DMS79 (cell line): Measurements from ENCODE around the gene SCAF4.
A peak's percentile ranks its signal among the peaks of the same experiment; 100 is the strongest.

Source experiments
- DNase-seq: peaks from one replicate; lab custom pipeline; 2025; lab: John Stamatoyannopoulos, UW

The SCAF4 gene

GRCh38 chr21:31713973-31714740 is 17.8 kb downstream of the SCAF4 start:
- no peak for DNase-seq

- DNase-seq = no peak
Observed at GRCh38 chr21:31713115-31713514, 18.8 kb downstream of the SCAF4 start.

GRCh38 chr21:31711745-31712285 is 20.1 kb downstream of the SCAF4 start:
- no peak for DNase-seq

- DNase-seq = no peak
Observed at GRCh38 chr21:31711326-31711725, 20.6 kb downstream of the SCAF4 start.

- DNase-seq = no peak
Observed at GRCh38 chr21:31710586-31710985, 21.3 kb downstream of the SCAF4 start.

- DNase-seq = peak; percentile 42
Observed at GRCh38 chr21:31708541-31708940, 23.4 kb downstream of the SCAF4 start.

GRCh38 chr21:31707499-31707898 is 24.4 kb downstream of the SCAF4 start:
- no peak for DNase-seq

- no peak for DNase-seq
Observed at GRCh38 chr21:31706562-31706961, 25.4 kb downstream of the SCAF4 start.

GRCh38 chr21:31700040-31700439 is 31.9 kb downstream of the SCAF4 start:
- DNase-seq = no peak

- DNase-seq = no peak
Observed at GRCh38 chr21:31698461-31698860, 33.5 kb downstream of the SCAF4 start.

- no peak for DNase-seq
Observed at GRCh38 chr21:31696424-31696823, 35.5 kb downstream of the SCAF4 start.

- no peak for DNase-seq
Observed at GRCh38 chr21:31693222-31693621, 38.7 kb downstream of the SCAF4 start.

GRCh38 chr21:31688603-31689368 is 43.1 kb downstream of the SCAF4 start:
- DNase-seq = no peak

- no peak for DNase-seq
Observed at GRCh38 chr21:31687108-31687507, 44.8 kb downstream of the SCAF4 start.

- no peak for DNase-seq
Observed at GRCh38 chr21:31686272-31686915, 45.5 kb downstream of the SCAF4 start.

GRCh38 chr21:31684918-31685317 is 47.0 kb downstream of the SCAF4 start:
- no peak for DNase-seq

GRCh38 chr21:31683029-31683428 is 48.9 kb downstream of the SCAF4 start:
- no peak for DNase-seq

- DNase-seq = no peak
Observed at GRCh38 chr21:31682620-31683019, 49.3 kb downstream of the SCAF4 start.

GRCh38 chr21:31678478-31678877 is 53.4 kb downstream of the SCAF4 start:
- DNase-seq = no peak

GRCh38 chr21:31677047-31677446 is 54.9 kb downstream of the SCAF4 start:
- no peak for DNase-seq

- no peak for DNase-seq
Observed at GRCh38 chr21:31675960-31676359, 56.0 kb downstream of the SCAF4 start.

GRCh38 chr21:31675318-31675717 is 56.6 kb downstream of the SCAF4 start:
- DNase-seq = no peak
